HFFc6 (cell line): ENCODE data around the gene EEFSEC. TPM values are rescaled to one million over a fixed set of nuclear protein-coding genes. Genes with fewer than 3 reads are reported as not detected.

ENCODE experiments used
- DNase-seq: peaks from one replicate; pipeline ENCODE4 v3.0.0-alpha.2; 2018
- H3K27ac Mint-ChIP-seq: 2 replicates; pipeline ENCODE4 v1.8.0; 2020; ENCODE audit warnings: mild to moderate bottlenecking, mixed read lengths
- H3K27me3 Mint-ChIP-seq: 2 replicates; pipeline ENCODE4 v1.8.0; 2021; ENCODE audit warnings: mild to moderate bottlenecking, moderate library complexity, mixed read lengths; ENCODE audit not compliant: insufficient read depth
- H3K36me3 Mint-ChIP-seq: 2 replicates; pipeline ENCODE4 v1.8.0; 2021; ENCODE audit warnings: low read depth, mixed read lengths
- H3K4me1 Mint-ChIP-seq: 2 replicates; pipeline ENCODE4 v1.8.0; 2020; ENCODE audit warnings: low read depth, mixed read lengths
- H3K4me3 Mint-ChIP-seq: 2 replicates; pipeline ENCODE4 v1.8.0; 2020; ENCODE audit warnings: mild to moderate bottlenecking, moderate library complexity, mixed read lengths
- H3K9me3 Mint-ChIP-seq: 2 replicates; pipeline ENCODE4 v1.8.0; 2020; ENCODE audit warnings: mild to moderate bottlenecking, mixed read lengths
- total RNA-seq, 6 experiments: library from RNA; stranded (reverse); fragmentation: NEBNext Ultra II Directional; extraction: Animal tissue kit (Norgen Biotek cat#: 25700); gene quantifications; 2 replicates in 1 of 6; 3 replicates in 5 of 6; pipeline ENCODE4 v1.2.3, GENCODE V29; 2021
- TF ChIP-seq, protein P1 (sequence below): fragments of 200-600 bp; sonication (generic); IDR thresholded peaks from 2 replicates; pipeline ENCODE4 v1.5.0; 2021; ENCODE audit warnings: antibody characterized with exemption, mild to moderate bottlenecking

EEFSEC gene
- total RNA-seq, 6 experiments from 2014 or later, result 8.2 to 11.6 (median 11.0) TPM

DNA sequence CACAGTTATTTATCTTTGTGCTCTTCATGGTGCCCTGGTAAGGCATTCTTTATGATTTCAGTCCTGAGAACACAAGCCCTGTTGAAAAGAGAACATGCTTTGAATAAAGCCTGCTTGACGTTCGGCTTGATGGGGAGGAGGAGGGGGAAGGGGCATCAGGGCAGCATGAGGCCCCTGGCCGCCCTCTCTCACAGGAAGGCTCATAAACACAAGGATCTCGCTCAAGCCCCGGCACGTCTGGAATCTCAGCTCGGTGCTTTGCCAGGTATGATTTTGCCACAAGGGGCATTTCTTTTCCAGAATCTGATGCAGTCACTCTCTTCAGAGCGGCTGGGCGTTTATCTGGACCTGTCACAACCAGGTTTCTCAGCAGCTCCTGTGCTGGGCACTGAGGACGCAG lies 184.0 kb downstream of the EEFSEC start:
- H3K9me3 Mint-ChIP-seq, result no peaks in the 10 kb centered on the region
- DNase-seq, result no peak
- TF ChIP-seq, protein P1, sequence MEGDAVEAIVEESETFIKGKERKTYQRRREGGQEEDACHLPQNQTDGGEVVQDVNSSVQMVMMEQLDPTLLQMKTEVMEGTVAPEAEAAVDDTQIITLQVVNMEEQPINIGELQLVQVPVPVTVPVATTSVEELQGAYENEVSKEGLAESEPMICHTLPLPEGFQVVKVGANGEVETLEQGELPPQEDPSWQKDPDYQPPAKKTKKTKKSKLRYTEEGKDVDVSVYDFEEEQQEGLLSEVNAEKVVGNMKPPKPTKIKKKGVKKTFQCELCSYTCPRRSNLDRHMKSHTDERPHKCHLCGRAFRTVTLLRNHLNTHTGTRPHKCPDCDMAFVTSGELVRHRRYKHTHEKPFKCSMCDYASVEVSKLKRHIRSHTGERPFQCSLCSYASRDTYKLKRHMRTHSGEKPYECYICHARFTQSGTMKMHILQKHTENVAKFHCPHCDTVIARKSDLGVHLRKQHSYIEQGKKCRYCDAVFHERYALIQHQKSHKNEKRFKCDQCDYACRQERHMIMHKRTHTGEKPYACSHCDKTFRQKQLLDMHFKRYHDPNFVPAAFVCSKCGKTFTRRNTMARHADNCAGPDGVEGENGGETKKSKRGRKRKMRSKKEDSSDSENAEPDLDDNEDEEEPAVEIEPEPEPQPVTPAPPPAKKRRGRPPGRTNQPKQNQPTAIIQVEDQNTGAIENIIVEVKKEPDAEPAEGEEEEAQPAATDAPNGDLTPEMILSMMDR, result no peak
- H3K27ac Mint-ChIP-seq, result no peak overlapping the region
- no peaks in the 10 kb centered on the region; the same call in 1 of the 2 replicates for H3K27me3 Mint-ChIP-seq
- H3K36me3 Mint-ChIP-seq, result no peaks in the 10 kb centered on the region
- H3K4me3 Mint-ChIP-seq, result no peak overlapping the region
- H3K4me1 Mint-ChIP-seq, result no peaks in the 10 kb centered on the region

DNA sequence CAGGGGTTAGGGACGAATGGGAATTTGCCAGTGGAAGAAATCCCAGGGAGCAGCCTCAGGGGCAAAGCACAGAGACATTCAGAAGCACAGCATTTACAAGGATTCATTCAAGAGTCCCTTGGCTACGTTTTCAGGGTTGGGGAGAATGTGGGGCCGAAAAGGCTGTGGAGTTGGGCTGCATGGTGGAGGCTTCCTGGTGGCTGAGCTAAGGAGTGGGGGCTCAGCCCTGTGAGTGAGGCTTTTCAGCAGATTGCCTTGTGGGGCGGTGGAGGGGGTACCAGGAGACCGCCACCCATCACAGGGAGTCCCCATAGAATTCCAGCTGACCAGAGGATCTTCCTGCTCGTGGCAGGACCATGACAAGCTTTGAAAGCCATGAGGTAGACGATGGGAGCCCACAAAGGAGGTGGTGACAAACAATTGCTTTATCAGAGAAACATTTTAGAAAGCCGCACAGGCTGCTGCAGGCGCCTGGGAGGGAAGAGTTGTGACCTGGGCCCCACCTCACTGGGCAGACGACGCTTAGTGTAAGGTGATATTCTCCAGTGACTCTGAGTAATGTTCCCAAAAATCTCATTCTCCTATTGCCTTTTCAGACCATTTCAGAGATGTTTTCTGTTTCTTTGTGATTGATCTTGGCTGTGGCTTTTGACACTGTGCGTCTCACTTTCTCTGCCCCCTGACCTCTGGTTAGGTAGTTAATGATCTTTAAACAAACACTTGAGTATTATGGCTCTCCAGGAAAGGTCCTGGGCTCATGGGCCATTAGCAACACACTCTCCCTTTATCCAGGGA lies 185.5 kb downstream of the EEFSEC start:
- TF ChIP-seq, protein P1, result no peak
- Mint-ChIP-seq H3K9me3 (no peaks in the 10 kb centered on the region), H3K4me3 (no peak overlapping the region), H3K4me1 (peaks cover 7% of the 10 kb centered on the region), H3K27me3 (no peaks in the 10 kb centered on the region; the same call in 1 of the 2 replicates), H3K27ac (no peak overlapping the region), H3K36me3 (no peaks in the 10 kb centered on the region)
- no peak for DNase-seq

DNA sequence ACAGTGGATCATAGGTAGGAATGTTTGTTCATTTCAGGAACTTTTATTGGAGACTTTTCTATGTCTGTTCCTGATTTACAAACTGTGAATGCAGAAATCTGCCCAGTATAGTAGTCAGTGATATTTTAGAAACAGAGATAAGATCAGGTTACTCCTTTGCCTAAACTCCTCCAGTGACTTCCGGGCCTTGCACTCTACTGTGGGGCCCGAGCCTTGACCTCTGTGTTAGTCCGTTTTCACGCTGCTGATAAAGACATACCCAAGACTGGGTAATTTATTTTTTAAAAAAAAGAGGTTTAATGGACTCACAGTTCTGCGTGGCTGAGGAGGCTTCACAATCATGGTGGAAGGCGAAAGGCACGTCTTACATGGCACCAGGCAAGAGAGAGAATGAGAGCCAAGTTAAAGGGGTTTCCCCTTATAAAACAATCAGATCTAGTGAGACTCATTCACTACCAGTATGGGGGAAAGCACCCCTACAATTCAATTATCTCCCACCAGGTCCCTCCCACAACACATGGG lies 186.3 kb downstream of the EEFSEC start:
- Mint-ChIP-seq H3K27ac (no peak overlapping the region), H3K4me1 (peaks cover 11% of the 10 kb centered on the region), H3K9me3 (no peaks in the 10 kb centered on the region), H3K27me3 (no peaks in the 10 kb centered on the region; the same call in 1 of the 2 replicates), H3K36me3 (no peaks in the 10 kb centered on the region), H3K4me3 (no peak overlapping the region)
- TF ChIP-seq, protein P1, result no peak
- DNase-seq, result no peak

DNA sequence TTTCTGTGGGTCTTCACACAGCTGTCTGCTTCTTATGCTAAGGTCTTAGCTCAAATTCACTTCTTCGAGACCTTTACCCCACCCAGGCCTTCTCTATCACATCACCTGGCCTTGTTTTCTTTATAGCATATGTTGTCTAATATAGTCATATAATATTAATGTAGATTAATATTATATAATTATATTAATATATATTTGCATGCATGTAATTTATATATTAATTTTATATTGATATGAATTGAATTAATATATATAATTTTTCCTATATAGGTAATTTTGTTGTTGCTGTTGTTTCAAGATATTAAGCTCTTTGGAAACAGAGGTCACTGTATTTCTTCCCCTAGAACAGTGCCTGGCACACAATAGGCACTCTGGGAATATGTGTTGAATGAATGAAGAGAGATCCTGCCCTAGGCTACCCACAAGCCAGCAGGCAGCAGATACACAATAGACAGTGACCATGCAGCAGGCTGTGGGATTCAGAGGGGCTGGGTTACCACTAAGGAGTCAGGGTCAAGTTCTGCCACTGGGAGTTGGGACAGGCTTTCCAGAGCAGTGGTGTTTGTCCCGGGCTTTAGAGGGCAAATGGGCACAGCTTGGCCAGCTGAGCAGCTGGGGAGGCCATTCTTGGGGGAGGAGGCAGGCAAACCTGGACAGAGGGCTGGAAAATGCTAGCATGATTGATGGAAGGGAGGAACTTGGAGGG lies 187.1 kb downstream of the EEFSEC start:
- Mint-ChIP-seq H3K4me1 (peaks cover 11% of the 10 kb centered on the region), H3K27ac (no peak overlapping the region), H3K4me3 (no peak overlapping the region), H3K27me3 (no peaks in the 10 kb centered on the region; the same call in 1 of the 2 replicates), H3K36me3 (no peaks in the 10 kb centered on the region), H3K9me3 (no peaks in the 10 kb centered on the region)
- TF ChIP-seq, protein P1, result no peak
- DNase-seq, result no peak

DNA sequence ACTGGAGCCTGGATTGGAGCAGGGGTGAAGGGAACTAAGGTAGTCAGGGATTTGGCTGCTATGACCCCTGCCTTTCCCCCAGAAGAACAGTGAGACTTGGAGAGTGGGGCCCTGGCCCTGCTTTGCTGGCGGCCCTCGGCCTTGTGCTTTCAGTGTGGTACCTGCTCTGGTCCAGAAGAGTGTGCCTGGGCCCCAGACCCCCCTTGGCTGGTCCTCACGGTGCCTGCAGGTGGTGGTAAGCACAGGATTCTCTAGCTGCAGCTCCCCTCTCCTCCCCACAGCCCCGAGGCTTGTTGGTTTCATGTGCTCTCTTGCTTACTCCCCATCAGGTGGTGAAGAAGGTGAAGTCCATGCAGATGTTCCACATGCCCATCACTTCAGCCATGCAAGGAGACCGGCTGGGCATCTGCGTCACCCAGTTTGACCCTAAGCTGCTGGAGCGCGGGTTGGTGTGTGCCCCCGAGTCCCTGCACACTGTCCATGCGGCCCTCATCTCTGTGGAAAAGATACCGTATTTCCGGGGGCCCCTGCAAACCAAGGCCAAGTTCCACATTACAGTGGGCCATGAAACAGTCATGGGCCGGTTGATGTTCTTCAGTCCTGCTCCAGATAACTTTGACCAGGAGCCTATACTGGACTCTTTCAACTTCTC lies 187.7 kb downstream of the EEFSEC start:
- no peaks in the 10 kb centered on the region for H3K27me3 Mint-ChIP-seq
- peaks cover 11% of the 10 kb centered on the region for H3K4me1 Mint-ChIP-seq
- no peaks in the 10 kb centered on the region for H3K36me3 Mint-ChIP-seq
- no peaks in the 10 kb centered on the region for H3K9me3 Mint-ChIP-seq
- no peak overlapping the region for H3K4me3 Mint-ChIP-seq
- DNase-seq, result no peak
- TF ChIP-seq, protein P1, result no peak
- H3K27ac Mint-ChIP-seq, result no peak overlapping the region
